CD4-positive, CD25-positive, alpha-beta regulatory T cell (primary cell): ENCODE data around the gene BMP8A. TPM values are rescaled to one million over a fixed set of nuclear protein-coding genes. Genes with fewer than 3 reads are reported as not detected.
"Not testable (repeated sequence)": the region's sequence is repeated elsewhere in the genome, so short reads cannot be mapped to it uniquely, and the experiment has no call there.

Experiments
- ATAC-seq, 2 donors: fragments of 150-1000 bp; cut with Tn5 transposase; one replicate each; pipeline ENCODE4 v1.10.0; 2021; ENCODE audit warnings: low read depth in 2 of 2, moderate number of reproducible peaks in 2 of 2, moderate library complexity in 1 of 2
- DNase-seq, 3 donors: peaks; one replicate each; pipeline versions ENCODE4 v3.0.0 to v3.0.0-alpha.2; 2012 to 2022; ENCODE audit warnings: mixed read lengths in 1 of 3
- H3K27ac ChIP-seq: one replicate; pipeline ENCODE4 v1.7.0; 2013; ENCODE audit warnings: mild to moderate bottlenecking, low read length; ENCODE audit not compliant: insufficient read depth, poor library complexity, severe bottlenecking
- H3K27me3 ChIP-seq: one replicate; pipeline ENCODE4 v1.7.0; 2013; ENCODE audit warnings: low read length; ENCODE audit not compliant: control insufficient read depth, insufficient read depth
- H3K36me3 ChIP-seq: one replicate; pipeline ENCODE4 v1.7.0; 2013; ENCODE audit warnings: mild to moderate bottlenecking, low read length, moderate library complexity; ENCODE audit not compliant: control insufficient read depth, insufficient read depth
- H3K4me1 ChIP-seq: 2 replicates; pipeline ENCODE4 v1.7.0; 2013; ENCODE audit warnings: mild to moderate bottlenecking, low read length; ENCODE audit not compliant: insufficient read depth, control insufficient read depth, poor library complexity, severe bottlenecking
- H3K4me3 ChIP-seq: one replicate; pipeline ENCODE4 v1.7.0; 2013; ENCODE audit warnings: low read depth, mild to moderate bottlenecking, low read length, moderate library complexity
- H3K9me3 ChIP-seq, 2 experiments: 1 replicate in 1 of 2; 2 replicates in 1 of 2; pipeline ENCODE4 v1.7.0; 2013; ENCODE audit warnings: low read length in 2 of 2, mild to moderate bottlenecking in 1 of 2, moderate library complexity in 1 of 2; ENCODE audit not compliant: control insufficient read depth in 2 of 2
- H3K27ac Mint-ChIP-seq, 3 donors: one replicate each; pipeline ENCODE4 v1.8.0; 2020 to 2022; ENCODE audit warnings: mild to moderate bottlenecking in 3 of 3, mixed read lengths in 3 of 3, moderate library complexity in 2 of 3
- H3K27me3 Mint-ChIP-seq: one replicate; pipeline ENCODE4 v1.8.0; 2022; ENCODE audit warnings: mild to moderate bottlenecking, mixed read lengths
- H3K36me3 Mint-ChIP-seq: one replicate; pipeline ENCODE4 v1.8.0; 2020; ENCODE audit warnings: mixed read lengths
- H3K4me1 Mint-ChIP-seq, 4 donors: one replicate each; pipeline ENCODE4 v1.8.0; 2020 to 2022; ENCODE audit warnings: mixed read lengths in 4 of 4, mild to moderate bottlenecking in 1 of 4
- H3K4me3 Mint-ChIP-seq, 4 donors: one replicate each; pipeline ENCODE4 v1.8.0; 2020 to 2022; ENCODE audit warnings: mild to moderate bottlenecking in 4 of 4, mixed read lengths in 4 of 4, moderate library complexity in 3 of 4
- H3K9me3 Mint-ChIP-seq, 7 donors: one replicate each; pipeline ENCODE4 v1.8.0; 2020 to 2022; ENCODE audit warnings: mixed read lengths in 7 of 7, mild to moderate bottlenecking in 3 of 7, moderate library complexity in 2 of 7
- polyA plus RNA-seq, 4 donors: library from polyadenylated mRNA; unstranded; fragments of 300-500 nt; fragmentation: Illumina TruSeq; gene quantifications; one replicate each; pipeline ENCODE4 v1.2.3, GENCODE V29; 2021
- total RNA-seq: library from RNA; stranded (reverse); gene quantifications from one replicate; pipeline ENCODE4 v1.2.3, GENCODE V29; 2022

Gene BMP8A, protein sequence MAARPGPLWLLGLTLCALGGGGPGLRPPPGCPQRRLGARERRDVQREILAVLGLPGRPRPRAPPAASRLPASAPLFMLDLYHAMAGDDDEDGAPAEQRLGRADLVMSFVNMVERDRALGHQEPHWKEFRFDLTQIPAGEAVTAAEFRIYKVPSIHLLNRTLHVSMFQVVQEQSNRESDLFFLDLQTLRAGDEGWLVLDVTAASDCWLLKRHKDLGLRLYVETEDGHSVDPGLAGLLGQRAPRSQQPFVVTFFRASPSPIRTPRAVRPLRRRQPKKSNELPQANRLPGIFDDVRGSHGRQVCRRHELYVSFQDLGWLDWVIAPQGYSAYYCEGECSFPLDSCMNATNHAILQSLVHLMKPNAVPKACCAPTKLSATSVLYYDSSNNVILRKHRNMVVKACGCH
- 0.35 TPM for total RNA-seq
- not detected for polyA plus RNA-seq

DNA sequence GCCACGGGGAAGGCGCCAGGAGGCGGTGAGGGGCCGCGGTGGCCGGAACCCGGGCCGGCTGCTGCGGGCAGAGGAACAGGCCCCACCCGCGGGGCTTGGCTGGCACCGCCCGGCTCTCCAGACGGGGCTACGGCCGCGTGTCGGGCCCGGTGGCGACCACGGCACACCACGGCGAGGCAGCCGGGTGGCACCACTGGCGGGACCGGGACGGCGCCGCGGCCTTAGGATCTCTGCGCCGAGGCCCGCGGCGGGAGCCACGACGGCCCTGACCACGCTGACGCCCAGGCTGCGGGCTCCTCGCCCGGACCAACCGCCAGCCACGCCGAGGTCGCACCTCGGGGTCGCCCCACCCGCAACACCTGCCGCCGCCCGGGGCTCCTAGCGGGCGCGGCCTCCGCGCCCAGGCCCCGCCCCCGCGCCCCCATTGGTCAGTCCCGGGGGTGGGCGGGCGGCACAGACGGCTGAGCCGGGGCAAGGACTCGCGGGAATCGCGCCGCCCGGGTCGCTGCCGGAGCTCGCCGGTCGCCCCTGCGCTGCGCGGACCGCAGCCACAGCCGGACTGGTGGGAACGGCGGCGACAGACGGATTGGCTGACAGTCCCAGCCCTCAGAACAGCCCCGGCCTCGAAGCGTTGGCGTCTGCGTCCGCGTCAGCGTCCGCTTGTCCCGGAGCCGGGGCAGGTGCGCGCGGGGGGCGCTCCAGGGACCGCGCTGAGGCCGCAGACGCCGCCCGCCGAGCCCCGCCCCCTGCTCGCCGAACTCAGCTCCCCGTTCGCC lies at the start of gene BMP8A:
Gene BMP8A (plus strand): TSS at position 491 of the 776 bp plus-strand sequence. CDS start 356 bp downstream, outside the sequence.
- Histone ChIP-seq H3K4me1 (peaks cover 5% of the 10 kb centered on the region), H3K27ac (no peak within 1 kb of the TSS), H3K9me3 (no peaks in the 10 kb centered on the region), H3K27me3 (no peaks in the 10 kb centered on the region), H3K36me3 (peaks cover 14% of the 10 kb centered on the region), H3K4me3 (no peak within 1 kb of the TSS)
- peak; percentile 86 for ATAC-seq
- Mint-ChIP-seq H3K4me1 (peaks cover 0 to 14% (median 2%) of the 10 kb centered on the region in 4 donors), H3K4me3 (peak within 1 kb of the TSS; percentile 56 to 87 (median 78)), H3K36me3 (no peaks in the 10 kb centered on the region), H3K27me3 (peaks cover 35% of the 10 kb centered on the region), H3K27ac (peak within 1 kb of the TSS in 1 of 3 donors; percentile 38), H3K9me3 (no peaks in the 10 kb centered on the region)
- DNase-seq: peak; percentile 68 to 71 (median 69)

DNA sequence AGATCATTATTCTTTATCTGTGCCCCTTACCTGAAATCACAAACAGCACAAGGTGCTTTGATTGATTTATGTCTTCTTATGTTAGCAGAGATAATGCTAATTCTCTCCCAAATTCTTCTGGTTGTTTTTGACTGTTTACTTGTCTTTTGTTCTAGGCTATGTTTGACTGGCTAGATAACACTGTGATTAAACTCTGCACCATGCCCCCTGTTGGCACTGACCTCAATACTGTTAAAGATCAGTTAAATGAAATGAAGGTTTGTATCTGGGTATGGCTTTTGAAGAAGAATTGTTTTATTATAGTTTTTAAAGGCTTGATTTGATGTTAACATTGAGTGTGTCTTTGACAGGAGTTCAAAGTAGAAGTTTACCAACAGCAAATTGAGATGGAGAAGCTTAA lies 49.6 kb upstream of the BMP8A start:
- H3K9me3 Mint-ChIP-seq: no peaks in the 10 kb centered on the region
- Histone ChIP-seq H3K9me3 (no peaks in the 10 kb centered on the region), H3K27me3 (no peaks in the 10 kb centered on the region), H3K4me1 (no peaks in the 10 kb centered on the region), H3K27ac (no peak overlapping the region), H3K36me3 (peaks cover 88% of the 10 kb centered on the region), H3K4me3 (no peak overlapping the region)
- ATAC-seq (no peak), DNase-seq (no peak)
- H3K4me1 Mint-ChIP-seq: no peaks in the 10 kb centered on the region
- H3K27ac Mint-ChIP-seq: no peak overlapping the region
- H3K4me3 Mint-ChIP-seq: no peak overlapping the region
- no peaks in the 10 kb centered on the region for H3K27me3 Mint-ChIP-seq
- H3K36me3 Mint-ChIP-seq: peaks cover 62% of the 10 kb centered on the region

DNA sequence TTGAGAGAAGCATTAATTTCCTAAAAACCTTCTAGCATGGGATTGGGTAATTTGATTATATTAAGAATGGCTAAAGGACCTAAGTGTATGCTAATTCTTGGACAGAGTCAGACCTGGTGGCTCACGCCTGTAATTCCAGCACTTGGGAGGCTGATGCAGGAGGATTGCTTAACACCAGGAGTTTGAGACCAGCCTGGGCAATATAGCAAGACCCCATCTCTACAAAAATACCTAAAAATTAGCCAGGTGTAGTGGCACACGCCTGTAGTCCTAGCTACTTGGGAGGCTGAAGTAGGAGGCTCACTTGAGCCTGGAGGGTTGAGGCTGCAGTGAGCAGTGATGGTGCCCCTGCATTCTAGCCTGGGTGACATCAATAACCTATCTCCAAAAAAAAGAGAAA lies 45.9 kb upstream of the BMP8A start:
- H3K4me3 Mint-ChIP-seq: no peak overlapping the region
- ATAC-seq (no peak), DNase-seq (no peak)
- no peaks in the 10 kb centered on the region for H3K4me1 Mint-ChIP-seq
- H3K36me3 Mint-ChIP-seq: peaks cover 67% of the 10 kb centered on the region
- peak overlapping the region in 1 of 3 donors; percentile 54 for H3K27ac Mint-ChIP-seq
- no peak overlapping the region for H3K4me3 ChIP-seq
- H3K9me3 ChIP-seq: no peaks in the 10 kb centered on the region
- H3K27me3 ChIP-seq: no peaks in the 10 kb centered on the region
- no peak overlapping the region for H3K27ac ChIP-seq
- H3K9me3 Mint-ChIP-seq: no peaks in the 10 kb centered on the region
- H3K36me3 ChIP-seq: peaks cover 91% of the 10 kb centered on the region
- H3K4me1 ChIP-seq: no peaks in the 10 kb centered on the region
- no peaks in the 10 kb centered on the region for H3K27me3 Mint-ChIP-seq

DNA sequence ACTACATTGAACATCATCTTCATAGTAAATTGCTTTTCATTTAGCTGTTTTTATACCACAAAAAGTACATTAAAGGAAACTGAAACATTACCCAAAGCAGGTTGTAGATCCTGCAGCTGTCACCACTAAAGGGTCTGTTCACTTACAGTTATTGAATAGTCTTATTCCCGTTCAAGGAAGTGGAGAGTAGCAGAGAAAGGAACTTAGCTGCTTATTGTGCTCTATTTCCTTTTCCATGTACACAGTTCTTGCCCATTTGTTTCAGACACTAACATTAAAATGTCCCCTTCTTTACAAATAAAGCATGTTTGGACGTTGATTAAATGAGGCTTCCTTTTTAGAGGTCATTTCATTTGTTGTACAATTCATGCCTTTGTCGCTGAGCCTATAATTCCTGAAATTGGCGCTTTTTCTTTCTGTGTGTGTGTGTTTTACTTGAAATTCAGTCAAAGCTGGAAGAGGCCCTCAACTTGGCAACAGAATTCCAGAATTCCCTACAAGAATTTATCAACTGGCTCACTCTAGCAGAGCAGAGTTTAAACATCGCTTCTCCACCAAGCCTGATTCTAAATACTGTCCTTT lies 44.4 kb upstream of the BMP8A start:
- Mint-ChIP-seq H3K36me3 (peaks cover 65% of the 10 kb centered on the region), H3K27me3 (no peaks in the 10 kb centered on the region)

DNA sequence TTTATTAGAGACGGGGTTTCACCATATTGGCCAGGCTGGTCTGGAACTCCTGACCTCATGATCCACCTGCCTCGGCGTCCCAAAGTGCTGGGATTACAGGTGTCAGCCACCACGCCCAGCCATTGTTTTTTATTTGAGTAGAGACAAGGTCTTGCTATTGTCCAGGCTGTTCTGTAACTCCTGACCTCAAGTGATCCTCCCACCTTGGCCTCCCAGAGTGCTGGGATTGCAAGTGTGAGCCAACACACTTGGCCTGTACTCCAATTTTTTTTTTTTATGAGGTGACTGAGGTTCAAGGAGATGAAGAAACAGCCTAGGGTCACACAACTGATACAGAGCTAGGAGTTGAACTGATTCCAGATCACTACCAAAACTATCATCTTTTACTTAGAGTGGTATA lies 41.4 kb upstream of the BMP8A start:
- not testable (repeated sequence) for ATAC-seq, H3K4me1 ChIP-seq, H3K27me3 ChIP-seq, H3K27ac Mint-ChIP-seq, H3K4me1 Mint-ChIP-seq, H3K27ac ChIP-seq, H3K4me3 ChIP-seq, H3K4me3 Mint-ChIP-seq, DNase-seq, H3K9me3 ChIP-seq, H3K27me3 Mint-ChIP-seq, H3K9me3 Mint-ChIP-seq
- H3K36me3 ChIP-seq: peaks cover 91% of the 10 kb centered on the region
- peaks cover 50% of the 10 kb centered on the region for H3K36me3 Mint-ChIP-seq

More for the DNA sequence above, 44.4 kb upstream of the BMP8A start:
- H3K4me3 ChIP-seq: no peak overlapping the region
- DNase-seq: no peak
- H3K27me3 ChIP-seq: no peaks in the 10 kb centered on the region
- no peak overlapping the region for H3K4me3 Mint-ChIP-seq
- H3K36me3 ChIP-seq: peaks cover 90% of the 10 kb centered on the region
- no peaks in the 10 kb centered on the region for H3K9me3 ChIP-seq
- H3K9me3 Mint-ChIP-seq: no peaks in the 10 kb centered on the region
- H3K27ac ChIP-seq: no peak overlapping the region
- ATAC-seq: no peak
- no peaks in the 10 kb centered on the region for H3K4me1 Mint-ChIP-seq
- H3K27ac Mint-ChIP-seq: peak overlapping the region in 1 of 3 donors; percentile 32
- no peaks in the 10 kb centered on the region for H3K4me1 ChIP-seq

DNA sequence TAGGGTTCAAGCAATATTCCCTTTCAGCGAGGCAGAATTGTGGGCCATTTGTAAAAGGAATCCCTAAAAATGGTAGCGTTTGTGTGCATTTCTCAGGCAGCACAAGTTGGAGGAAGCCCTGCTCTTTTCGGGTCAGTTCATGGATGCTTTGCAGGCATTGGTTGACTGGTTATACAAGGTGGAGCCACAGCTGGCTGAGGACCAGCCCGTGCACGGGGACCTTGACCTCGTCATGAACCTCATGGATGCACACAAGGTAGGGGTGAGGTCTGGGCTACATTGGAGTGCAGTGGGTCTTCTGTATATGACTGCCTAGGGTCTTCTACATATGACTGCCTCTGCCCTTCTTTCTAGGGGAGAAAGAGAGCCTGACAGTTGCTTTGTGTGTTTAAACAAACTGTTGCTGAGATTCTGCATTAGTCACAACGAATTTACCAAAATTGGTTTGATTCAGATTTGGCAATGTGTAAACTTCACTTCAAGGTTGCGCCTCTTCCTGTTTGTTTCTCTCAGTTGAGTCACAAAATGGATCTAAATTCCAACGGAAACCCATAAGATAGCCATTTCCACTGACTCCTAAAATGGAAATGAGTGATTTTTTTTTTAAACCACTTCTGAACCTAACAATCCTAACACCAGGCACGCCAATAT lies 40.4 kb upstream of the BMP8A start:
- Histone ChIP-seq H3K27ac (no peak overlapping the region), H3K4me3 (no peak overlapping the region), H3K36me3 (peaks cover 92% of the 10 kb centered on the region), H3K9me3 (no peaks in the 10 kb centered on the region), H3K4me1 (no peaks in the 10 kb centered on the region), H3K27me3 (no peaks in the 10 kb centered on the region)
- Mint-ChIP-seq H3K4me1 (no peaks in the 10 kb centered on the region), H3K36me3 (peaks cover 49% of the 10 kb centered on the region), H3K4me3 (no peak overlapping the region), H3K9me3 (no peaks in the 10 kb centered on the region), H3K27me3 (no peaks in the 10 kb centered on the region), H3K27ac (no peak overlapping the region)
- no peak for DNase-seq
- no peak for ATAC-seq

DNA sequence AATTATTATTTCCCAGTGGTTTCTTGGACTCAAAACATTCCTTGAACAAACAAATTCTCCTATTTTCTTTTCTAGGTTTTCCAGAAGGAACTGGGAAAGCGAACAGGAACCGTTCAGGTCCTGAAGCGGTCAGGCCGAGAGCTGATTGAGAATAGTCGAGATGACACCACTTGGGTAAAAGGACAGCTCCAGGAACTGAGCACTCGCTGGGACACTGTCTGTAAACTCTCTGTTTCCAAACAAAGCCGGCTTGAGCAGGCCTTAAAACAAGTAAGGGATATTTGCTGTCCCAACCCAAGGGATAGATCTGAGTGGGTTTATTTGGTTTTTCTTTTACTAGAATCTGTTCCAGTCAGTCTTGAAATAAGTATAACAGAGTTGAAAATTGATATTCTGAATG lies 39.4 kb upstream of the BMP8A start:
- H3K27me3 Mint-ChIP-seq: no peaks in the 10 kb centered on the region
- H3K4me3 Mint-ChIP-seq: no peak overlapping the region
- Histone ChIP-seq H3K9me3 (no peaks in the 10 kb centered on the region), H3K27me3 (no peaks in the 10 kb centered on the region), H3K4me3 (no peak overlapping the region), H3K4me1 (no peaks in the 10 kb centered on the region), H3K36me3 (peaks cover 94% of the 10 kb centered on the region), H3K27ac (no peak overlapping the region)
- H3K9me3 Mint-ChIP-seq: no peaks in the 10 kb centered on the region
- peaks cover 54% of the 10 kb centered on the region for H3K36me3 Mint-ChIP-seq
- no peak for ATAC-seq
- no peak for DNase-seq
- no peaks in the 10 kb centered on the region for H3K4me1 Mint-ChIP-seq
- peak overlapping the region in 1 of 3 donors; percentile 52 for H3K27ac Mint-ChIP-seq
